Loucy (cell line): ENCODE data around the gene NANOS2.

Experiments used
- EZH2phosphoT487 ChIP-seq: fragments of 200-600 bp; IDR thresholded peaks from 2 replicates; pipeline ENCODE4 v1.6.1; 2018; ENCODE audit warnings: antibody characterized with exemption, mild to moderate bottlenecking, moderate library complexity, borderline replicate concordance
- TF ChIP-seq, protein P1 (sequence below): fragments of 200-600 bp; sonication (generic); conservative IDR thresholded peaks from 2 replicates; pipeline ENCODE4 v1.5.1; 2014; ENCODE audit warnings: mild to moderate bottlenecking, antibody characterized with exemption, low read length

DNA sequence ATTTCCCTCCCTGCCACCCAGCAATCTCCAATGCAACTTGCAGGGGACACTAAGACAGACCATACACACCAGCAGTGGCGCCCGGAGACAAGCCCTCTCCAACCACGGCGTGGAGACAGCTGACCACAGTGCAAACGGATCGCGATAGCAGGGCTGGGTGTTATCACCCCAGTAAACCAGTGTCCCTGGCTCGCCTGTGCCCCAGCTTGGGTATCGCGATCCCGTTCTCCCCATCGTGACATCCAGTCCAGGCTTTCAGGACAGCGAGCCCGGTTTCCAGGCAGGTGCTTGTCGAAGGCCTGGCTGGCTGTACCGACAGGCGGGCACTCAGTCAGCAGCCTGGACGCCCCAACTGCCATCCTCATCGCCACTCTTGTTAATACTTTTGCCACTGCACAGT, 20.7 kb upstream of the NANOS2 start:
- TF ChIP-seq, protein P1, sequence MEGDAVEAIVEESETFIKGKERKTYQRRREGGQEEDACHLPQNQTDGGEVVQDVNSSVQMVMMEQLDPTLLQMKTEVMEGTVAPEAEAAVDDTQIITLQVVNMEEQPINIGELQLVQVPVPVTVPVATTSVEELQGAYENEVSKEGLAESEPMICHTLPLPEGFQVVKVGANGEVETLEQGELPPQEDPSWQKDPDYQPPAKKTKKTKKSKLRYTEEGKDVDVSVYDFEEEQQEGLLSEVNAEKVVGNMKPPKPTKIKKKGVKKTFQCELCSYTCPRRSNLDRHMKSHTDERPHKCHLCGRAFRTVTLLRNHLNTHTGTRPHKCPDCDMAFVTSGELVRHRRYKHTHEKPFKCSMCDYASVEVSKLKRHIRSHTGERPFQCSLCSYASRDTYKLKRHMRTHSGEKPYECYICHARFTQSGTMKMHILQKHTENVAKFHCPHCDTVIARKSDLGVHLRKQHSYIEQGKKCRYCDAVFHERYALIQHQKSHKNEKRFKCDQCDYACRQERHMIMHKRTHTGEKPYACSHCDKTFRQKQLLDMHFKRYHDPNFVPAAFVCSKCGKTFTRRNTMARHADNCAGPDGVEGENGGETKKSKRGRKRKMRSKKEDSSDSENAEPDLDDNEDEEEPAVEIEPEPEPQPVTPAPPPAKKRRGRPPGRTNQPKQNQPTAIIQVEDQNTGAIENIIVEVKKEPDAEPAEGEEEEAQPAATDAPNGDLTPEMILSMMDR = no peak
- TF ChIP-seq EZH2phosphoT487 = no peak
